ENCODE data around the gene USP13. TPM values are rescaled to one million over a fixed set of nuclear protein-coding genes. Genes with fewer than 3 reads are reported as not detected.

The USP13 gene
- total RNA-seq, 5 donors from 2014 or later (not counting 1 experiment from before 2014, with no cell fraction given) = 6.2 to 7.9 (median 7.0) TPM

- ChIA-PET POLR2A (no interaction called here), CTCF (no interaction called here)
- DNase-seq = no peak
- Histone ChIP-seq H3K27me3 (replicated peaks in 1 of 2; ENCODE audit: control insufficient read depth in 2 of 2, extremely low read depth in 1 of 2, insufficient read depth in 2 of 2, low read length in 1 of 2) (no peaks in the 10 kb centered on the region), H3K4me1 (ENCODE audit: control insufficient read depth in 1 of 2, extremely low read depth in 1 of 2, insufficient read depth in 2 of 2, low read length in 2 of 2) (no peaks in the 10 kb centered on the region), H3K4me3 (ENCODE audit: control insufficient read depth in 1 of 2, extremely low read depth in 1 of 2, low read length in 1 of 2) (no peak overlapping the region), H3K36me3 (ENCODE audit: control insufficient read depth in 2 of 2, extremely low read depth in 1 of 2, insufficient read depth in 1 of 2, low read length in 1 of 2) (peaks cover 0 to 5% of the 10 kb centered on the region in 2 donors), H3K27ac (ENCODE audit: low read length) (no peak overlapping the region), H3K9me3 (no peaks in the 10 kb centered on the region)
- no CpG with 5 or more reads among the region's 4 CpGs for WGBS (ENCODE audit: insufficient coverage)
- ATAC-seq (replicated peaks in 1 of 4) = no peak
- H3K27me3 Mint-ChIP-seq = no peaks in the 10 kb centered on the region
- no peak overlapping the region for H3K27ac Mint-ChIP-seq
- H3K36me3 Mint-ChIP-seq = peaks cover 25% of the 10 kb centered on the region
- no peak overlapping the region for H3K4me3 Mint-ChIP-seq
- H3K9me3 Mint-ChIP-seq = no peaks in the 10 kb centered on the region
- peaks cover 0 to 3% (median 0%) of the 10 kb centered on the region in 3 donors for H3K4me1 Mint-ChIP-seq
These were observed 47.9 kb downstream of the USP13 start for GRCh38 chr3:179700716-179701115.

DNA sequence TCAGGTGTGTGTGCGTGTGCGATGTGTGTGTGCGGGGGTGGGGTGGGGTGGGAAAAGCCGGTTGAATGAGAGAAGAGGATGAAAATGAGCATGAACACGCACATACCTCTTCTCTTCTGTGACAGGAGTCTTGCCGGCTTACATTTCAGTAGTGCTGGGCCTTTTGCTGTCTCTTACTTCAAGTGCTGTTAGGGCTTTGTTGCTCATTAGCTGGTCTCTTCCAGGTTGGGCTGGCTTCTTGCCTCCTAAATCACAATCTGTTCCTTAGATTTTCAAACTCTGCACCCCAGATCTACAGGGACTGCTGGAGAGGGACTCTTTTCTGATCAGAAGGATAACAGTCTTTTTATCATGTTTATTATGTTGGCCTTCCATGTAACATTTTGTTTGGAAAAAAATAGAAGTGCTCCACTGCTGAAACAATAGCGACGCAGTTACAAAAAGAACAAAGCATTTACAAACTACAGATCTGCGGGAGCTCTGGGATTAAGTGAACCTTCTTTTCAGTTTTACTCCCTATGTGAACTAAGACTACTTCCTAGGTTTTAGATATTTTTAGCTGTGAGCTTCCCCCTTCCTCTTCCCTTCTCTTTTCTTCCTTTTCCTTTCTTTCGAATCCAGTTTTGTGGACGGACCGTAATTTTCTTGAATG, 48.5 kb downstream of the USP13 start:
- H3K9me3 Mint-ChIP-seq = no peaks in the 10 kb centered on the region
- peaks cover 25% of the 10 kb centered on the region for H3K36me3 Mint-ChIP-seq
- ChIA-PET CTCF (no interaction called here), POLR2A (interaction anchor here in 1 of 2 donors (0.6 kb wide), 1 partner anchor 8 kb away, joined by 3 read pairs; no protein-coding TSS in a partner anchor)
- ATAC-seq (replicated peaks in 1 of 4) = no peak
- DNase-seq = no peak
- 94% methylated on average over 3 of the region's 12 CpGs for WGBS (ENCODE audit: insufficient coverage)
- Histone ChIP-seq H3K9me3 (no peaks in the 10 kb centered on the region), H3K36me3 (ENCODE audit: control insufficient read depth in 2 of 2, extremely low read depth in 1 of 2, insufficient read depth in 1 of 2, low read length in 1 of 2) (peaks cover 0 to 5% of the 10 kb centered on the region in 2 donors), H3K4me1 (ENCODE audit: control insufficient read depth in 1 of 2, extremely low read depth in 1 of 2, insufficient read depth in 2 of 2, low read length in 2 of 2) (no peaks in the 10 kb centered on the region), H3K27me3 (replicated peaks in 1 of 2; ENCODE audit: control insufficient read depth in 2 of 2, extremely low read depth in 1 of 2, insufficient read depth in 2 of 2, low read length in 1 of 2) (no peaks in the 10 kb centered on the region), H3K27ac (ENCODE audit: low read length) (no peak overlapping the region), H3K4me3 (ENCODE audit: control insufficient read depth in 1 of 2, extremely low read depth in 1 of 2, low read length in 1 of 2) (no peak overlapping the region)
- no peak overlapping the region for H3K27ac Mint-ChIP-seq
- H3K4me1 Mint-ChIP-seq = peaks cover 0 to 3% (median 0%) of the 10 kb centered on the region in 3 donors
- no peaks in the 10 kb centered on the region for H3K27me3 Mint-ChIP-seq
- H3K4me3 Mint-ChIP-seq = no peak overlapping the region

- Histone ChIP-seq H3K36me3 (ENCODE audit: control insufficient read depth in 2 of 2, extremely low read depth in 1 of 2, insufficient read depth in 1 of 2, low read length in 1 of 2) (peaks cover 0 to 8% of the 10 kb centered on the region in 2 donors), H3K27ac (ENCODE audit: low read length) (no peak overlapping the region), H3K9me3 (no peaks in the 10 kb centered on the region), H3K4me3 (ENCODE audit: control insufficient read depth in 1 of 2, extremely low read depth in 1 of 2, low read length in 1 of 2) (no peak overlapping the region), H3K27me3 (replicated peaks in 1 of 2; ENCODE audit: control insufficient read depth in 2 of 2, extremely low read depth in 1 of 2, insufficient read depth in 2 of 2, low read length in 1 of 2) (no peaks in the 10 kb centered on the region), H3K4me1 (ENCODE audit: control insufficient read depth in 1 of 2, extremely low read depth in 1 of 2, insufficient read depth in 2 of 2, low read length in 2 of 2) (no peaks in the 10 kb centered on the region)
- Mint-ChIP-seq H3K36me3 (peaks cover 29% of the 10 kb centered on the region), H3K27ac (no peak overlapping the region), H3K9me3 (no peaks in the 10 kb centered on the region), H3K4me3 (no peak overlapping the region), H3K4me1 (peaks cover 0 to 3% (median 0%) of the 10 kb centered on the region in 3 donors), H3K27me3 (no peaks in the 10 kb centered on the region)
- ChIA-PET CTCF (no interaction called here), POLR2A (no interaction called here)
- DNase-seq (no peak), ATAC-seq (replicated peaks in 1 of 4) (no peak)
- no CpG with 5 or more reads among the region's 6 CpGs for WGBS (ENCODE audit: insufficient coverage)
These were observed 49.6 kb downstream of the USP13 start for GRCh38 chr3:179702271-179702947.

GRCh38 chr3:179703816-179704215, 51.0 kb downstream of the USP13 start:
- no peaks in the 10 kb centered on the region for H3K9me3 Mint-ChIP-seq
- no peaks in the 10 kb centered on the region for H3K27me3 Mint-ChIP-seq
- ChIA-PET POLR2A (no interaction called here), CTCF (no interaction called here)
- H3K36me3 ChIP-seq (ENCODE audit: control insufficient read depth in 2 of 2, extremely low read depth in 1 of 2, insufficient read depth in 1 of 2, low read length in 1 of 2) = peaks cover 0 to 14% of the 10 kb centered on the region in 2 donors
- peaks cover 42% of the 10 kb centered on the region for H3K36me3 Mint-ChIP-seq
- ATAC-seq (replicated peaks in 1 of 4) (no peak), DNase-seq (no peak)
- no peaks in the 10 kb centered on the region for H3K4me1 ChIP-seq (ENCODE audit: control insufficient read depth in 1 of 2, extremely low read depth in 1 of 2, insufficient read depth in 2 of 2, low read length in 2 of 2)
- 100% methylated on average over 2 of the region's 3 CpGs for WGBS (ENCODE audit: insufficient coverage)
- no peak overlapping the region for H3K27ac Mint-ChIP-seq
- no peak overlapping the region for H3K27ac ChIP-seq (ENCODE audit: low read length)
- no peaks in the 10 kb centered on the region for H3K27me3 ChIP-seq (replicated peaks in 1 of 2; ENCODE audit: control insufficient read depth in 2 of 2, extremely low read depth in 1 of 2, insufficient read depth in 2 of 2, low read length in 1 of 2)
- no peaks in the 10 kb centered on the region for H3K4me1 Mint-ChIP-seq
- H3K4me3 ChIP-seq (ENCODE audit: control insufficient read depth in 1 of 2, extremely low read depth in 1 of 2, low read length in 1 of 2) = no peak overlapping the region
- H3K9me3 ChIP-seq = no peaks in the 10 kb centered on the region
- H3K4me3 Mint-ChIP-seq = no peak overlapping the region

GRCh38 chr3:179706233-179706632, 53.4 kb downstream of the USP13 start:
- peaks cover 52% of the 10 kb centered on the region for H3K36me3 Mint-ChIP-seq
- no peaks in the 10 kb centered on the region for H3K27me3 ChIP-seq (replicated peaks in 1 of 2; ENCODE audit: control insufficient read depth in 2 of 2, extremely low read depth in 1 of 2, insufficient read depth in 2 of 2, low read length in 1 of 2)
- H3K36me3 ChIP-seq (ENCODE audit: control insufficient read depth in 2 of 2, extremely low read depth in 1 of 2, insufficient read depth in 1 of 2, low read length in 1 of 2) = peaks cover 0 to 29% of the 10 kb centered on the region in 2 donors
- ATAC-seq (replicated peaks in 1 of 4) (no peak), DNase-seq (no peak)
- H3K9me3 Mint-ChIP-seq = no peaks in the 10 kb centered on the region
- ChIA-PET CTCF (no interaction called here), POLR2A (no interaction called here)
- no peak overlapping the region for H3K4me3 ChIP-seq (ENCODE audit: control insufficient read depth in 1 of 2, extremely low read depth in 1 of 2, low read length in 1 of 2)
- H3K27me3 Mint-ChIP-seq = no peaks in the 10 kb centered on the region
- H3K27ac ChIP-seq (ENCODE audit: low read length) = no peak overlapping the region
- WGBS (ENCODE audit: insufficient coverage) = no CpG with 5 or more reads among the region's 1 CpG
- no peaks in the 10 kb centered on the region for H3K4me1 Mint-ChIP-seq
- H3K4me1 ChIP-seq (ENCODE audit: control insufficient read depth in 1 of 2, extremely low read depth in 1 of 2, insufficient read depth in 2 of 2, low read length in 2 of 2) = no peaks in the 10 kb centered on the region
- H3K4me3 Mint-ChIP-seq = no peak overlapping the region
- H3K9me3 ChIP-seq = no peaks in the 10 kb centered on the region
- H3K27ac Mint-ChIP-seq = no peak overlapping the region

DNA sequence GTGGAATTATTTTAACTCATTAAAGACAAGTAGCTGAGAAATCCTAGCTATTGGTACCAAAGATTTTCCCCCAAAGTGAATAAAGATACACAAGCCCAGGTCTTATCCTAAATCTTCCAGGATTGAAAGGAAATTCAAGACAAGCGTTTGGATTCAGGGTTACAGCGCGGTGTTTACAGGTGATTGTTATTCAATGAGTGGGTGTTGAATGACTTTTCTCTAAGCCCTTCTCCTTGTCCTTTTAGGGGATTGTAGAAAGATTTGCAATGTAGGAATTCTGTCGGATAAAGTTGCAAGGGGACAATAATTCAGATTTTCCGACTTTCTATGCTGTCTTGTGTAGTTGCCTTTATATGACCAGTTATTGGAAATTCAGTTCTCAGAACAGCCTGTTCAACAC, 57.2 kb downstream of the USP13 start:
- Histone ChIP-seq H3K27me3 (replicated peaks in 1 of 2; ENCODE audit: control insufficient read depth in 2 of 2, extremely low read depth in 1 of 2, insufficient read depth in 2 of 2, low read length in 1 of 2) (no peaks in the 10 kb centered on the region), H3K9me3 (no peaks in the 10 kb centered on the region), H3K36me3 (ENCODE audit: control insufficient read depth in 2 of 2, extremely low read depth in 1 of 2, insufficient read depth in 1 of 2, low read length in 1 of 2) (peaks cover 0 to 25% of the 10 kb centered on the region in 2 donors), H3K27ac (ENCODE audit: low read length) (no peak overlapping the region), H3K4me3 (ENCODE audit: control insufficient read depth in 1 of 2, extremely low read depth in 1 of 2, low read length in 1 of 2) (no peak overlapping the region), H3K4me1 (ENCODE audit: control insufficient read depth in 1 of 2, extremely low read depth in 1 of 2, insufficient read depth in 2 of 2, low read length in 2 of 2) (no peaks in the 10 kb centered on the region)
- ChIA-PET CTCF (interaction anchor here in 1 of 2 donors (0.9 kb wide), 1 partner anchor 15 kb away, joined by 3 read pairs; no protein-coding TSS in a partner anchor), POLR2A (no interaction called here)
- no peak for DNase-seq
- 100% methylated on average over 3 of the region's 5 CpGs for WGBS (ENCODE audit: insufficient coverage)
- no peak for ATAC-seq (replicated peaks in 1 of 4)
- H3K27ac Mint-ChIP-seq = no peak overlapping the region
- H3K9me3 Mint-ChIP-seq = no peaks in the 10 kb centered on the region
- no peak overlapping the region for H3K4me3 Mint-ChIP-seq
- H3K36me3 Mint-ChIP-seq = peaks cover 47% of the 10 kb centered on the region
- no peaks in the 10 kb centered on the region for H3K4me1 Mint-ChIP-seq
- H3K27me3 Mint-ChIP-seq = no peaks in the 10 kb centered on the region
